ENCODE data around the gene PCDH7.

The PCDH7 gene

DNA sequence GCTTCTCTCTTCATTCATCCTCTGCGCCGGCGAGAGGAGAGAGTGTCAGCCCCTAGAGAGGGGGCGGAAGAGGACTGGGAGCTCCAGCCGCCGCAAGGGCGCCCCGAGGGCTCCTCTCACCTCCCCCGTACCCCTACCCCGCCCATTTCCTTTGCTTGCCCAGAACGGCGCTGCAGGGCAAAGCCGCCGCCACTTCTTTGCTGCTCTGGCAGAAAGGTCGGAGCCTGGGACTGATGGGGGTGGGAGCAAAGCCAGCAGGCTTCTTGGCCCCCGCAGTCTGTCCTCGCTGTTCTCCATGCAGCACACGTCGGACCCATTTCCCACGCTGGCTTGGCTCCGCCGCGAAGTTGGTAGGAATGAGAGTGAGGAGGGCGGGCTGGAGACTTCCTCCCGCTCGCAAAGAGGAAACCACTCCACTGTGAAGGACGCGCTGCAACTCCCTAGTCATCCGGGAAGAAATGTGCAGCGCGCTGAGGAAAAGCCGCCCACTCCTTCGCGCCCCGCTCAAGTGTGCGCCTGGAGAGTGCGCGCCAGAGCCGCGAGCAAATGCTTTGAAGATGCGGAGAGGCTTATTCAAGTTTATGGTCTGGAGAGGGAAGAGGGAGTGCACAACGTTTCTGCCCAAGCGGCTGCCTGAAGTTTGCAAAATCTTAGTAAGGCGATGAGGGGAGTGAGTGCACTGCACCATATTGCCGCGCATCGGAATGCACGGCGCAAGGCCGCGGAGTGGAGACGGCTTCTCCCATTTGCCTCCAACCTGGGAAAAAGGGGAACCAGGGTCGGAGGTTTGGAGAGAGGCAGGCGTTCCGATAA lies 2.8 kb upstream of the PCDH7 start:
- TF ChIP-seq, protein P1, sequence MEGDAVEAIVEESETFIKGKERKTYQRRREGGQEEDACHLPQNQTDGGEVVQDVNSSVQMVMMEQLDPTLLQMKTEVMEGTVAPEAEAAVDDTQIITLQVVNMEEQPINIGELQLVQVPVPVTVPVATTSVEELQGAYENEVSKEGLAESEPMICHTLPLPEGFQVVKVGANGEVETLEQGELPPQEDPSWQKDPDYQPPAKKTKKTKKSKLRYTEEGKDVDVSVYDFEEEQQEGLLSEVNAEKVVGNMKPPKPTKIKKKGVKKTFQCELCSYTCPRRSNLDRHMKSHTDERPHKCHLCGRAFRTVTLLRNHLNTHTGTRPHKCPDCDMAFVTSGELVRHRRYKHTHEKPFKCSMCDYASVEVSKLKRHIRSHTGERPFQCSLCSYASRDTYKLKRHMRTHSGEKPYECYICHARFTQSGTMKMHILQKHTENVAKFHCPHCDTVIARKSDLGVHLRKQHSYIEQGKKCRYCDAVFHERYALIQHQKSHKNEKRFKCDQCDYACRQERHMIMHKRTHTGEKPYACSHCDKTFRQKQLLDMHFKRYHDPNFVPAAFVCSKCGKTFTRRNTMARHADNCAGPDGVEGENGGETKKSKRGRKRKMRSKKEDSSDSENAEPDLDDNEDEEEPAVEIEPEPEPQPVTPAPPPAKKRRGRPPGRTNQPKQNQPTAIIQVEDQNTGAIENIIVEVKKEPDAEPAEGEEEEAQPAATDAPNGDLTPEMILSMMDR (IDR thresholded peaks at IDR 0.05; ENCODE audit: control insufficient read depth, extremely low read depth, insufficient read depth) = no peak
- H3K4me3 ChIP-seq (ENCODE audit: low read depth, low read length) = no peak overlapping the region
- DNase-seq (ENCODE audit: low read depth) = no peak

DNA sequence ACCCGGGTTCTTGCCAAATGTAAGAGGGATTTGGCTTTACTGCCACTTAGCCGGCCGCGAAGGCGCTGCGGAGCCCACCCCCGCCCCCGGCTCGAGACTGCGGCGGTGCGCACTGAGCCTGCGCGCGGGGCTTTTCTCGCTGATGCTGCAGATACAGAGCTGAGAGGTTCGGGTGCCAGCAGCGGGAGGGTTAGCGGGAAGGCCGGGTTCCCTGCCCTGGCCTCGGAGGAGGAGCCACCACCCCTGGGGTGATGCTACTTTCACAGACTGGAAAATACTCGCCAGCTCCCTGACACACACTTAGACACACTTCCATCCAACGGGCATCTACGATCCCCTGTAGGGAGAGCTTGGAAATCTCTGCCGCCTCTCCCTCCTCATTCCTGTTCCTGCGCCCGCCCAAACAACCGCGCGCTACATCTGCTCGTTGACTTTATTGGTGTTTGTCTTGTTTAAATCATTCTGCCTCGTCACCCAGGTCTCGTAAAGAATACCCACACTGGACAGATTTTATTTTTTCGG lies 2.1 kb upstream of the PCDH7 start:
- TF ChIP-seq, protein P1 (IDR thresholded peaks at IDR 0.05; ENCODE audit: control insufficient read depth, extremely low read depth, insufficient read depth) = no peak
- DNase-seq (ENCODE audit: low read depth) = no peak
- H3K4me3 ChIP-seq (ENCODE audit: low read depth, low read length) = no peak overlapping the region

DNA sequence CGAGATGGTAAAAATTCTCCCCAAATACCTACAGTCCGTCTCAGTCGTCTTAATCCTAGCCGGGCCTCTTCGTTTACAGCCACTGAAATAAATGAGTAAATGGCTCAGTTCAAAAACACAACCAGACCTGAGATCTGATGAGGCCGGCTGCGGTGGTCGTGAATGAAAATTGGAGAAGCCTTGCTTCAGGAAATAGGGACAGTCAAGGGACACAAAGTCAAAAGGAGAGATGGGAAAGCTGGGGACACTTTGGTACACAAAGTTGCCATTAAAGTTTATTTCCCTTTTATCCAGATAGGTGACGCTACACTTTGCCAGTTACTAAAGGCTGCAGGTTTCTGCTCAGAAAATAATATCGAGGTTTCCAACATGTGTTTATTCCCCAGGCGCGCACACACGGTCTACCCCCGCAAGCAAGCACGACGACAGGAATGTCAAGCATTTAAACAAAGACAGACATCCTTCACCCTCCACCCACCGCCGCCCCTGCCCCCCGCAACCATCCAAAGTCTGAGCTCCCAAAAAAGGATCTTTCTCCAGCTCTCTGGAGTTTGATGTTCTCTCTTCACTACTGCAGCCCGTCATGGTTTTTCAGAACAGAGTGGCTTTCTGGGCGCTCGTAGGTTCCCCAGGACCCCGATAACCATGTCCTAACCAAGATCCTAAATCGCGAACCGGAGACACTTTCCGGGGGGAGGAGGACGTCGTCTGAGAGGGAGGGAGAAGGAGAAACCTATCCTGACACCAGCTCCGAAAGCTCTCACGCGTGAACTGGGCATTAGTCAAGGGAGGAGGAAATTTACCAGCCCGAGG lies 1.3 kb upstream of the PCDH7 start:
- TF ChIP-seq, protein P1 (IDR thresholded peaks at IDR 0.05; ENCODE audit: control insufficient read depth, extremely low read depth, insufficient read depth) = no peak
- no peak overlapping the region for H3K4me3 ChIP-seq (ENCODE audit: low read depth, low read length)
- no peak for DNase-seq (ENCODE audit: low read depth)

DNA sequence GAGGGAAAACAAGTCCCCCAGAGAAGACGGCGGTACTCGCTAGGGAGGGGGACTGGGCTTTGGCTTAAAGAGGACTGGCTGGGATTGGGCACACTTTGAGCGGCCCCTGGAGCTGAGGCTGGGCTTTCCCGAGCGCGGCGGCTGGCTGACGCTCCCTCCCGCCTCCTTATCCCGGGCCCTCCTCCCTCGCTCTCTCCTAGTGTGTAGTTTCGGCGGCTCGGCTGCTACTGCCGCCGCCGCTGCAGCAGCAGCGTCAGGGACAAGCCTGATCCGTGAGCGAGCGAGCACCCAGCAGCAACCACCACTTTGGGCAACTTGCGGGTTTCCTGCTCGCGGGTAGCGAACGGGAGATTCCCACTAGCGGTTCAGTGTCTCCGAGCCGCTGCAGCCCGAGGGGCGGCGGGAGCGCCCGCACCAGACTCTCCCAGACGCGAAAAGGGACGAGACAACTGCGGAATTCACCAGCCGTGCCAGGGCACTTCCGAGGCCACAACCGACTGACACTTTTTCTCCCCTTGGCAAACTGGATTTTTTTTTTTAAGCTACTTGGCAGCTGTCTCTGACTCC lies 632 bp upstream of the PCDH7 start:
- TF ChIP-seq, protein P1 (IDR thresholded peaks at IDR 0.05; ENCODE audit: control insufficient read depth, extremely low read depth, insufficient read depth) = no peak
- no peak for DNase-seq (ENCODE audit: low read depth)
- peak overlapping the region; percentile 25 for H3K4me3 ChIP-seq (ENCODE audit: low read depth, low read length)

DNA sequence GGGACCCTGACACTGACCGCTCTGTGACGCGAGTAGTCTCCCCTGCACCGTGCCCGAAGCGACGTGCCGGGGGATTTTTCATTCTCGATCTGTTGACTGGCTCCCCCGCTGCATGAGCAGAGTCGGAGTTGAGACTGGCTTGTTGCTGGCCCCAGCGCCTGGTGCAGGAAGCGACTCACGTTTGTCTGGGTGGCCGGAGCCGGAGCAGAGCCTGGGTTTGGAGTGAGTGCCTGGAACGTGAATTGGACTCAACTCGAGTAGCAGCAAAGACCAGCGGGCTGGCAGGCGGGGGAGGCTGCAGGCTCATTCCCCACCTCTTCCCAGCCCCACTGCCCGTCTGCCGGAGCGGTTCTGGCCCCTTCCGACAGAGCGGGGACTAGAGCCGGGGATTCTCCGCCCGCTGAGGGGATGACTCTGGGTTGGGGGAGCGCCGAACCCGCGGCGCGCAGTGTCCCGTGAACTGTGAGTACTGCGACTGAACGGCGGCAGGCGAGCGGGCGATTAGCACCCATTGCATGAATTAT lies 554 bp downstream of the PCDH7 start:
- DNase-seq (ENCODE audit: low read depth) = no peak

More for the DNA sequence above, 554 bp downstream of the PCDH7 start:
- TF ChIP-seq, protein P1 (IDR thresholded peaks at IDR 0.05; ENCODE audit: control insufficient read depth, extremely low read depth, insufficient read depth) = no peak
- H3K4me3 ChIP-seq (ENCODE audit: low read depth, low read length) = no peak overlapping the region

Measured in LNCaP clone FGC (cell line).